Fibroblast of pulmonary artery (primary cell): ENCODE data around the gene ZNF30.
"Not testable (repeated sequence)": the region's sequence is repeated elsewhere in the genome, so short reads cannot be mapped to it uniquely, and the experiment has no call there.

Experiments used
- DNase-seq: peaks from one replicate; pipeline ENCODE4 v3.0.0-alpha.2; 2010; ENCODE audit warnings: low read depth
- H3K4me3 ChIP-seq: replicated peaks from 2 replicates; pipeline ENCODE4 v1.5.1; 2011; ENCODE audit warnings: low read depth, mild to moderate bottlenecking, control low read depth, low read length, moderate library complexity
- TF ChIP-seq, protein P1 (sequence below): IDR thresholded peaks from 2 replicates; pipeline ENCODE4 v1.5.1; 2011; ENCODE audit warnings: mild to moderate bottlenecking, control low read depth, low read length, inconsistent platforms; ENCODE audit errors: missing control alignments

Gene ZNF30

DNA sequence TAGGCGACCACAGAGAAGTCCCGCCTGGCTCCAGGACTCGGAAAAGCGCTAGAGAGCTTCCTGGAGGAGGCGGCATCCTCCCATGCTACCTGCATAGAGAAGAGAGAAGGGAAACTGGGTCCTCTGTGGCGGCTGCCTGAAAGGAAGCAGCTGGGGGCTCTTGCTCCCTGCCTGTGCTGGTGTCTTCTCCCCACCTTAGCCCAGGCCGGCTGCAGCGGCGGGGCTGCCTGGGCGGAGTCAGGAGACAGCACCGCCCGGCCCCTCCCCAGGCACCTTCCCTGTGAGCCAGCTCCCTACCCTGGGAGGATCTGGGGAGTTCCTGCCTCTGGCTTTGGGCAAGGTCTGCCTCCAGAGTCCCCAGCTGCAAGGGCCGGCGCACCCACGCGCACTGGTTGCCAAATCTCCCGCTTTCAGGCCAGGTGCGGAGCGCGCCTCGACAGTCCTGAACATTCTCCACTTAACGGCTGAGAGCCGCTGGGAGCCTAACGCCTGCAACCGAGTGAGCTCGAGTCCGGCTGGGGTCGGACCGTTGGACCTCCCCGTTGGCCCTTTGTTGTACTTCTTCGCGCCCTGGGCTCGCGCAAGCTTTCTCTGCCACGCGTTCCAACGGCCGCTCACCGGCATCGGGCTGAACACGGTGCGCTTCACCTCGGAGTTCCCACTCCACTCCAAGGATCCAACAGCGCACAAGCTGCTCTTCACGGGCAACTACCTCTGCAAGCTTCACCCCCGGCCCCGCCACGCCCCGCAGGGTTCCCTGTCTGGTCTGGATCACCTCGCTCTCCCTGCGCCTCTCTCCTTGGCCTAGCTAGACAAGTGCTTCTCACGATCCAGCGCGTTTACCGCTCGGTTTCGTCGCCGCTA lies 21.8 kb upstream of the ZNF30 start:
- no peak overlapping the region for H3K4me3 ChIP-seq
- no peak for DNase-seq
- TF ChIP-seq, protein P1, sequence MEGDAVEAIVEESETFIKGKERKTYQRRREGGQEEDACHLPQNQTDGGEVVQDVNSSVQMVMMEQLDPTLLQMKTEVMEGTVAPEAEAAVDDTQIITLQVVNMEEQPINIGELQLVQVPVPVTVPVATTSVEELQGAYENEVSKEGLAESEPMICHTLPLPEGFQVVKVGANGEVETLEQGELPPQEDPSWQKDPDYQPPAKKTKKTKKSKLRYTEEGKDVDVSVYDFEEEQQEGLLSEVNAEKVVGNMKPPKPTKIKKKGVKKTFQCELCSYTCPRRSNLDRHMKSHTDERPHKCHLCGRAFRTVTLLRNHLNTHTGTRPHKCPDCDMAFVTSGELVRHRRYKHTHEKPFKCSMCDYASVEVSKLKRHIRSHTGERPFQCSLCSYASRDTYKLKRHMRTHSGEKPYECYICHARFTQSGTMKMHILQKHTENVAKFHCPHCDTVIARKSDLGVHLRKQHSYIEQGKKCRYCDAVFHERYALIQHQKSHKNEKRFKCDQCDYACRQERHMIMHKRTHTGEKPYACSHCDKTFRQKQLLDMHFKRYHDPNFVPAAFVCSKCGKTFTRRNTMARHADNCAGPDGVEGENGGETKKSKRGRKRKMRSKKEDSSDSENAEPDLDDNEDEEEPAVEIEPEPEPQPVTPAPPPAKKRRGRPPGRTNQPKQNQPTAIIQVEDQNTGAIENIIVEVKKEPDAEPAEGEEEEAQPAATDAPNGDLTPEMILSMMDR = no peak

DNA sequence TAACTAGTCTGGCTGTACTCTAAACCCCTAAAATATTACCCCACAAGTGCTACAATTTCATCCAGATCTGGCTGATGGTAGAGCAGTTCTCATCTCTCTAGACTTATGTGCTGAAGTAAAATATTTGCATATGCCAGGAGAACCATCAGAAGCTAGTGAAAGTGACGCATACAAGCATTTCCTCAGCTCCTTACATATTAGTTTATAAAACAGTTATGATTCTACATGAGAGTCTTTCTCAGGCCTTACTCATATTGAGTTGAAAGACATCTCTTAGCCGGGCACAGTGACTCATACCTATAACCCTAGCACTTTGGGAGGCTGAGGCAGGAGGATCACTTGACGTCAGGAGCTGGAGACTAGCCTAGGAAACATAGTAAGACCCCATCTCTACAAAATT lies 15.9 kb upstream of the ZNF30 start:
- DNase-seq = no peak
- H3K4me3 ChIP-seq = no peak overlapping the region
- TF ChIP-seq, protein P1 = no peak

DNA sequence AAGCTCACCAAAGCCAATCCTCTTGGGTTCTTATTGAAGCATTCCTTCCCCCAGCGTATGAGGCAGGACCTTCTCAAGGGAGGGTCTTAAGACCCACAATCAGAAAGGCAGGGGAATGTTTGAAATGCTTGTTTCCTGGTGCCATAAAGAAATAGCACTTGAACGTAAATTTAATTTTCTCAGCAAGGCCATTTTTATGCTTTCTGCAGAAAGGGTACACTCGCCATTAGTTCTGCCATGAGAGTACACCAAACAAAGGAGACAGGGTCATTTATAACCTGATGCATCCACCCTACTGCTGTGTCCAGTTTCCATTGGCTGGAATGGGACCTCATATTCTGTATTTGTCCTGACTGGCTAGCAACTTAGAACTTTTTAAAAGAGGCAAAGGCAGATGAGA lies 9.6 kb upstream of the ZNF30 start:
- DNase-seq, H3K4me3 ChIP-seq: not testable (repeated sequence)

DNA sequence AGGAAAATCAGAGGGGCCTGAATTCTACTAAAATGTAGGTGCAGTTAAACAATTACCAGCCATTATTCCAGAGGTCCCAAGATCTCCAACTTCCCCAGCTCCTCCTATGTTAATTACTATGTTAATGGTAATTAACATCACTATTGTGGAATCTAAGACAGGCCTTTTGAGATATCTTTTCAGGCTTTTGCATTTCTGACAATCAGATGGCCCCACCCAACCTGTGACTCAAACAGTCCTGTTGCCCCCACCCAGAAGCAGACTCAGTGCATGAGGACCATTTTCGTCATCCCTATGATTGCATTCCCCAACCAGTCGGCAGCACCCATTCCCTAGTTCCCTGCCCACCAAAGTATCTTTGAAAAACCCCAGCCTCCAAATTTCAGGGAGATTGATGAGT lies 8.5 kb upstream of the ZNF30 start:
- no peak overlapping the region for H3K4me3 ChIP-seq
- DNase-seq = no peak
- TF ChIP-seq, protein P1 = no peak

DNA sequence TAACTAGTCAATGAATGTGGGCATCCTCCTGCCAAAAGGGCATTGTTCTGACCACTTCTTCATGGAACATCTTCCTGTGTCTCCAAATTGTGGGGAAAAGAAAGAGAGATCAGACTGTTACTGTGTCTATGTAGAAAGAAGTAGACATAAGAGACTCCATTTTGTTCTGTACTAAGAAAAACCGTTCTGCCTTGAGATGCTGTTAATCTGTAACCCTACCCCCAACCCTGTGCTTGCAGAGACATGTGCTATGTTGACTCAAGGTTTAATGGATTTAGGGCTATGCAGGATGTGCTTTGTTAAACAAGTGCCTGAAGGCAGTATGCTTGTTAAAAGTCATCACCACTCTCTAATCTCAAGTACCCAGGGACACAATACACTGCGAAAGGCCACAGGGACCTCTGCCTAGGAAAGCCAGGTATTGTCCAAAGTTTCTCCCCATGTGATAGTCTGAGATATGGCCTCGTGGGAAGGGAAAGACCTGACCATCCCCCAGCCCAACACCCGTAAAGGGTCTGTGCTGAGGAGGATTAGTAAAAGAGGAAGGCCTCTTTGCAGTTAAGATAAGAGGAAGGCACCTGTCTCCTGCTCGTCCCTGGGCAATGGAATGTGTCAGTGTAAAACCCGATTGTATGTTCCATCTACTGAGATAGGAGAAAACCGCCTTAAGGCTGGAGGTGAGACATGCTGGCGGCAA lies 6.5 kb upstream of the ZNF30 start:
- DNase-seq, H3K4me3 ChIP-seq: not testable (repeated sequence)

DNA sequence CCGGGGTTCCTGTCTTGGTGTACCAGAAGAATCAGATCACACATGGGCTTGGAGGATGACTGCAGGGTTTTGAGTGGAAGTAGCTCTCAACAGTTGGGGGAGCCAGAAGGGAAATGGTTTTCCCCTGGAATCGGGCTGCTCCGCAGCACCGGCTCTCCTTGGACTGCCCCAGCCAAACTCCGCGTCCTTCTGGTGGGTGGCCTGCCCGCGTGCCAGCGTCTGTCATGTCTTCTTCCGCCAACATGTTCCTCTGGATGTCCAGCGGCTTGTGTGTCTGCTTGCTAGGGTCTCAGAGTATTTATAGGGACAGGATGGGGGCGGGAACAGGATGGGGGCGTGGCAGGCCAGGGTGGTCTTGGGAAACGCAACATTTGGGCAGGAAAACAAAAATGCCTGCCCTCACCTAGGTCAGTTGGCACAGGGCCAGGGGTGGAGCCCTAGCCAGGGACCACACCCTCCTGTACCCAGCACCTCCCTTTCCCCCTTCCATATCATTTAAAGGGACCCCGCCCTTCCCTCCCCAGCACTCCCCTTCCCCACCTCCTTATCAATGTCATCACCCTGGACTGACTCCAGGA lies 1.3 kb upstream of the ZNF30 start:
- H3K4me3 ChIP-seq = no peak overlapping the region
- DNase-seq = no peak
- TF ChIP-seq, protein P1 = no peak

DNA sequence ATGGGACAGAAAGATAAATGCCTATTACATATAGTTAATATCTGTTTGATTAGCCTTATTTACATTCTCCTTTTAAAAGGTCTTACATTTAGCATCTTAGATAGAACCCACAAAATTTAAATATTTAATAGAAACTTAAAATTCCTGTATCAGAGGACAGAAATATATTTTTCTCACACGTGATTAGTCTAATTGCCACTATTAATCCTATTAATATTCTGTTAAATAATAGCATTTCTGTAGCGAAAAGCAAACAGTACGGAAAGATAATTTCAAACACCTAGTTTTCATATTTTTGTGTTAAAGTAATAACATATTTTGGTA lies 380 bp upstream of the ZNF30 start:
- TF ChIP-seq, protein P1 = no peak
- peak overlapping the region; percentile 86 for H3K4me3 ChIP-seq
- DNase-seq = no peak
